DOHH2 (cell line): Measurements from ENCODE around the gene POU2F2.

Experiments
- H3F3A ChIP-seq: fragments of 200-600 bp; sonication (generic), shearing (Covaris generic); 2 replicates; pipeline ENCODE4 v1.6.0; 2016; ENCODE audit warnings: antibody characterized with exemption, mild to moderate bottlenecking; ENCODE audit not compliant: control insufficient read depth, insufficient read depth
- H3K27ac ChIP-seq: fragments of 200-600 bp; sonication (generic); 2 replicates; pipeline ENCODE4 v1.5.1; 2014; ENCODE audit warnings: low read depth, mild to moderate bottlenecking, low read length, moderate library complexity
- H3K27me3 ChIP-seq: fragments of 200-600 bp; sonication (generic); 2 replicates; pipeline ENCODE4 v1.6.1; 2014; ENCODE audit warnings: mild to moderate bottlenecking, low read length, mixed read lengths; ENCODE audit not compliant: control insufficient read depth
- H3K36me3 ChIP-seq: fragments of 200-600 bp; sonication (generic); 2 replicates; pipeline ENCODE4 v1.6.1; 2014; ENCODE audit warnings: mild to moderate bottlenecking, low read length, moderate library complexity, mixed read lengths; ENCODE audit not compliant: control insufficient read depth
- H3K4me1 ChIP-seq: fragments of 200-600 bp; sonication (generic); 2 replicates; pipeline ENCODE4 v1.6.1; 2014; ENCODE audit warnings: mild to moderate bottlenecking, low read length, mixed read lengths; ENCODE audit not compliant: control insufficient read depth
- H3K4me2 ChIP-seq: fragments of 200-600 bp; sonication (generic); 2 replicates; pipeline ENCODE4 v1.6.0; 2014; ENCODE audit warnings: mild to moderate bottlenecking, low read length, moderate library complexity
- H3K4me3 ChIP-seq: fragments of 200-600 bp; sonication (generic); 2 replicates; pipeline ENCODE4 v1.5.1; 2014; ENCODE audit warnings: mild to moderate bottlenecking, low read length, mixed read lengths
- H3K79me2 ChIP-seq: fragments of 200-600 bp; sonication (generic); 2 replicates; pipeline ENCODE4 v1.6.1; 2014; ENCODE audit warnings: mild to moderate bottlenecking, low read length, mixed read lengths; ENCODE audit not compliant: control insufficient read depth
- H3K9me2 ChIP-seq: fragments of 200-600 bp; sonication (generic); replicated peaks from 2 replicates; pipeline ENCODE4 v1.6.1; 2014; ENCODE audit warnings: mild to moderate bottlenecking, low read length, mixed read lengths; ENCODE audit not compliant: control insufficient read depth
- H3K9me3 ChIP-seq: fragments of 200-600 bp; sonication (generic); 2 replicates; pipeline ENCODE4 v1.6.1; 2014; ENCODE audit warnings: antibody characterized with exemption, low read length, mixed read lengths; ENCODE audit not compliant: control insufficient read depth, insufficient read depth
- H4K20me1 ChIP-seq: fragments of 200-600 bp; sonication (generic); 2 replicates; pipeline ENCODE4 v1.6.0; 2014; ENCODE audit warnings: low read depth, mild to moderate bottlenecking, antibody characterized with exemption, low read length, moderate library complexity; ENCODE audit not compliant: control insufficient read depth, insufficient read depth
- EZH2phosphoT487 ChIP-seq: fragments of 200-600 bp; sonication (generic); IDR thresholded peaks from 2 replicates; pipeline ENCODE4 v1.6.1; 2017; ENCODE audit warnings: borderline replicate concordance, mild to moderate bottlenecking, antibody characterized with exemption, low read length, moderate library complexity, mixed read lengths
- TF ChIP-seq, protein P1 (sequence below): fragments of 200-600 bp; sonication (generic); IDR thresholded peaks from one replicate; pipeline ENCODE4 v1.5.1; 2014; ENCODE audit warnings: antibody characterized with exemption, mild to moderate bottlenecking, low read depth, low read length; ENCODE audit not compliant: poor library complexity, severe bottlenecking

The POU2F2 gene

DNA sequence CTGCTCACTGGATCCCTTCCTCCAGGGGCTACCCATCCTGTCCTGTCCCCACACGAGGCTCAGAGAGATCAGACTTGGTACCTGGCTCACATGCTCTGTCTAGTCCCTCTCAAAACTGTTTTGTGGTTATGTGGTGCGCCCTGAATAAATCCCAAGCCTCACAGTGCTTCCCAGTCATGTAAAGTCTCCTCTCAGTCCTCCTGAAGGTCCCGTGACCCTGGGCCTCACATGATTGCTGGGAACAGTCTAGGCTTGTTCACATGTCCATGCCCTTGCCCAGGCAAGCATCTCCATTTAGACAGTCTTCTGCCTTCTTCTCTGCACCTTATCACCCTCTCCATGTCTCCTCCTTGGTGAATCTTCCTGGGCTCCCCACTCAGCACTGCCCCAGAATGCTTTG, 36.0 kb upstream of the POU2F2 start:
- no peaks in the 10 kb centered on the region for H3K79me2 ChIP-seq
- H3K27me3 ChIP-seq: no peaks in the 10 kb centered on the region

DNA sequence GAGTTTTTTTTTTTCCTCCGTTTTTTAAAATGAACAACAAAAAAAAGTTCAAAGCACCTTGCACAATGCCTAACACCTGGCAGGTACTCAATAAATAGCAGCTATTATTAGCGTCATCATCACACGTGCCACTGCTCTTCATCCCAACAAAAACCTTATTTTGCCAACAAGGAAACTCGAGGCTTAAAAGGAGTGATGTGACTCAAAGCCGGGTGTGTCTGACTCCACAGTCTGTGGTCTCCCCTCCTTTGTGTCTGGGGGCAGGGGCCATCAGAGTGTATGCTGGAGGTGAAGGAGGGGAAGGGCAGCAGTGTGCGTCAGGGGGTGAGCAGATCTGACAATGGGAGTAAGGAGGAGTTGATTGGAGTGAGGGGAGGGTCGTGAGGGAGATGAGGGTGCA, 34.1 kb upstream of the POU2F2 start:
- no peaks in the 10 kb centered on the region for H3K4me1 ChIP-seq
- H3K4me3 ChIP-seq: no peak overlapping the region
- no peak overlapping the region for H3K4me2 ChIP-seq
- no peak for TF ChIP-seq EZH2phosphoT487
- TF ChIP-seq, protein P1, sequence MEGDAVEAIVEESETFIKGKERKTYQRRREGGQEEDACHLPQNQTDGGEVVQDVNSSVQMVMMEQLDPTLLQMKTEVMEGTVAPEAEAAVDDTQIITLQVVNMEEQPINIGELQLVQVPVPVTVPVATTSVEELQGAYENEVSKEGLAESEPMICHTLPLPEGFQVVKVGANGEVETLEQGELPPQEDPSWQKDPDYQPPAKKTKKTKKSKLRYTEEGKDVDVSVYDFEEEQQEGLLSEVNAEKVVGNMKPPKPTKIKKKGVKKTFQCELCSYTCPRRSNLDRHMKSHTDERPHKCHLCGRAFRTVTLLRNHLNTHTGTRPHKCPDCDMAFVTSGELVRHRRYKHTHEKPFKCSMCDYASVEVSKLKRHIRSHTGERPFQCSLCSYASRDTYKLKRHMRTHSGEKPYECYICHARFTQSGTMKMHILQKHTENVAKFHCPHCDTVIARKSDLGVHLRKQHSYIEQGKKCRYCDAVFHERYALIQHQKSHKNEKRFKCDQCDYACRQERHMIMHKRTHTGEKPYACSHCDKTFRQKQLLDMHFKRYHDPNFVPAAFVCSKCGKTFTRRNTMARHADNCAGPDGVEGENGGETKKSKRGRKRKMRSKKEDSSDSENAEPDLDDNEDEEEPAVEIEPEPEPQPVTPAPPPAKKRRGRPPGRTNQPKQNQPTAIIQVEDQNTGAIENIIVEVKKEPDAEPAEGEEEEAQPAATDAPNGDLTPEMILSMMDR: no peak
- H3K9me2 ChIP-seq: no peaks in the 10 kb centered on the region
- H3F3A ChIP-seq: no peaks in the 10 kb centered on the region
- peaks cover 3% of the 10 kb centered on the region; the same call in 1 of the 2 replicates for H3K27me3 ChIP-seq
- H3K9me3 ChIP-seq: no peaks in the 10 kb centered on the region
- H4K20me1 ChIP-seq: no peaks in the 10 kb centered on the region; the same call in 1 of the 2 replicates
- H3K36me3 ChIP-seq: no peaks in the 10 kb centered on the region
- H3K27ac ChIP-seq: no peak overlapping the region
- H3K79me2 ChIP-seq: no peaks in the 10 kb centered on the region

More for the DNA sequence above, 36.0 kb upstream of the POU2F2 start:
- no peak overlapping the region for H3K4me3 ChIP-seq
- no peak for TF ChIP-seq EZH2phosphoT487
- TF ChIP-seq, protein P1: no peak
- no peaks in the 10 kb centered on the region for H4K20me1 ChIP-seq
- no peaks in the 10 kb centered on the region for H3K9me2 ChIP-seq
- H3F3A ChIP-seq: no peaks in the 10 kb centered on the region
- no peaks in the 10 kb centered on the region for H3K4me1 ChIP-seq
- no peak overlapping the region for H3K4me2 ChIP-seq
- H3K9me3 ChIP-seq: no peaks in the 10 kb centered on the region
- no peaks in the 10 kb centered on the region for H3K36me3 ChIP-seq
- no peak overlapping the region for H3K27ac ChIP-seq

DNA sequence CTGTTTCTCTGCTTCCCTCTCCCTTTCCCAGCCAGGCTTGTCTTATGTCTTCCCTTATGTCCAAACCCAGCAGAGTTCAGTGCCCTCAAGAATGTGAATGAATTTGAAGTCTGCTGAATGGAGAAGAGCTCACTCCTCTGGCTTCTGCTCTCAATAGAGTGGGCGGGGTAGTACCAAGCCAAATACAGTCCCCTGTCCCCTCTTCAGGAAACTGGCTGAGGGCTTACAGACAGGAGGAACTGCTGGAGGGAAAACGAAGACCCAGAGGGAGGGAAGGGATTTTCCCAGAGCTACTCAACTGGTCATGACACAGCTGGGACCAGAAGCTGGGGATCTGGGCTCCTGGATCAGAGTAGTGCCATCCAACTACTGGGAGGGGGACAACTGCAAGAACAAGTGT, 32.9 kb upstream of the POU2F2 start:
- TF ChIP-seq EZH2phosphoT487: no peak
- TF ChIP-seq, protein P1: no peak
- H3K79me2 ChIP-seq: no peaks in the 10 kb centered on the region
- no peaks in the 10 kb centered on the region; the same call in 1 of the 2 replicates for H4K20me1 ChIP-seq
- H3K4me3 ChIP-seq: no peak overlapping the region
- no peaks in the 10 kb centered on the region for H3K9me3 ChIP-seq
- no peaks in the 10 kb centered on the region for H3K36me3 ChIP-seq
- no peak overlapping the region for H3K27ac ChIP-seq
- H3K9me2 ChIP-seq: no peaks in the 10 kb centered on the region
- H3K4me1 ChIP-seq: no peaks in the 10 kb centered on the region
- H3K4me2 ChIP-seq: no peak overlapping the region
- H3K27me3 ChIP-seq: peaks cover 8% of the 10 kb centered on the region
- H3F3A ChIP-seq: no peaks in the 10 kb centered on the region
